Suprapubic skin (tissue), 4 donors: Measurements from ENCODE around the gene KDM4B.
"Not testable (repeated sequence)": the region's sequence is repeated elsewhere in the genome, so short reads cannot be mapped to it uniquely, and the experiment has no call there.

Experiments used
- CTCF ChIP-seq, 2 donors: fragments of 200-600 bp in 1 of 2; fragments of 450-650 bp in 1 of 2; sonication (generic) in 1 of 2; IDR thresholded peaks; one replicate each; pipeline ENCODE4 v1.5.1; 2016 to 2019; ENCODE audit warnings: antibody characterized with exemption in 2 of 2, mild to moderate bottlenecking in 1 of 2, moderate library complexity in 1 of 2
- EP300 ChIP-seq: sonication (generic); formaldehyde crosslinking; IDR thresholded peaks from one replicate; pipeline ENCODE4 v1.6.1; 2017; ENCODE audit warnings: antibody characterized with exemption
- POLR2A ChIP-seq, 2 donors: fragments of 450-650 bp; IDR thresholded peaks; one replicate each; pipeline ENCODE4 v1.6.1; 2017; ENCODE audit warnings: antibody characterized with exemption in 2 of 2, mild to moderate bottlenecking in 2 of 2, moderate library complexity in 2 of 2
- POLR2AphosphoS5 ChIP-seq, 3 donors: sonication (generic); formaldehyde crosslinking; IDR thresholded peaks; one replicate each; pipeline ENCODE4 v1.6.1; 2017; ENCODE audit warnings: antibody characterized with exemption in 3 of 3

GRCh38 chr19:5029596-5029995, 60.7 kb downstream of the KDM4B start:
- not testable (repeated sequence) for TF ChIP-seq POLR2A (IDR thresholded peaks at IDR 0.05); POLR2AphosphoS5 (IDR thresholded peaks at IDR 0.05); EP300
- peak in 1 of 2 donors; percentile 56 for TF ChIP-seq CTCF (IDR thresholded peaks at IDR 0.05)
